ENCODE results near the gene N4BP3.
"Not testable (repeated sequence)": the region's sequence is repeated elsewhere in the genome, so short reads cannot be mapped to it uniquely, and the experiment has no call there.

The N4BP3 gene, protein sequence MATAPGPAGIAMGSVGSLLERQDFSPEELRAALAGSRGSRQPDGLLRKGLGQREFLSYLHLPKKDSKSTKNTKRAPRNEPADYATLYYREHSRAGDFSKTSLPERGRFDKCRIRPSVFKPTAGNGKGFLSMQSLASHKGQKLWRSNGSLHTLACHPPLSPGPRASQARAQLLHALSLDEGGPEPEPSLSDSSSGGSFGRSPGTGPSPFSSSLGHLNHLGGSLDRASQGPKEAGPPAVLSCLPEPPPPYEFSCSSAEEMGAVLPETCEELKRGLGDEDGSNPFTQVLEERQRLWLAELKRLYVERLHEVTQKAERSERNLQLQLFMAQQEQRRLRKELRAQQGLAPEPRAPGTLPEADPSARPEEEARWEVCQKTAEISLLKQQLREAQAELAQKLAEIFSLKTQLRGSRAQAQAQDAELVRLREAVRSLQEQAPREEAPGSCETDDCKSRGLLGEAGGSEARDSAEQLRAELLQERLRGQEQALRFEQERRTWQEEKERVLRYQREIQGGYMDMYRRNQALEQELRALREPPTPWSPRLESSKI

DNA sequence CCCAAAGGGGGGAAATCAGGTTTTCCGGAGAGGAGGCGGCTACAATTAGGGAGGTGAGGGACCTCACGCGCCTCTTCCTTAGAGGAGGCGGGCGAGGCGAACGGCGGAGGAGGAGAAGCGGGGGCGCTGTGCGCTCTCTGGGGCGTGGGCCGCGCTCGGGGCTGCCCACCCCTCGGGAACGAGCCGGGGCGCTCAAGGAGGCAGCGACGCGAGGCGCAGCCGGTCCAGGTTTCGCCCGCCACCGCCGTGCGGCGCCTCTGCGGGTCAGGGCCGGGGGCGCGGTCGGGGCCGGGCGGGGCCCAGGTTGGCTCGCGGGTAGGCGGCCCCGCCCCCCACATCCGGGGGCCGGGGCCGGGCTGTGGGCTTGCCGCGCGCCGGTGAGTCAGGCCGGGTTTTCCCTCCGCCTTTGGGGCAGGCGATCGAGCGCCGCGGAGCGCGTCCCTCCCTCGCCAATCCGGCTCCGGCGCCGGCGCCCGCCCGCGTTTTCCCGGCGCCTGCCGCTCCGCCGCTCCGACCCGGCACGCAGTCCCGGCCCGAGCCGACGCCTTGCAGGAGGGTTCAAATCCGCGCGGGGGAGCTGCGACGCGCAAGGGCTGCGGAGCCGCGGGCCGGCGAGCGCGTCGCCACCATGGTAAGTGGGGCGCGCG lies at the start of gene N4BP3:
Gene N4BP3, plus strand, starts transcription at position 392 of the 647 bp plus-strand sequence. CDS start 6,052 bp downstream, outside the sequence.
- ATAC-seq (ENCODE audit: low read depth) = peak; percentile 58
- peaks cover 40% of the 10 kb centered on the region for H3K4me1 Mint-ChIP-seq
- H3K27ac Mint-ChIP-seq = peak within 1 kb of the TSS; percentile 91
- DNase-seq (ENCODE audit: low spot score in 2 of 2) = peak; percentile 80 to 85
- H3K27me3 Mint-ChIP-seq = no peaks in the 10 kb centered on the region
- peak within 1 kb of the TSS; percentile 98 for H3K4me3 Mint-ChIP-seq
- H3K36me3 Mint-ChIP-seq = peaks cover 2% of the 10 kb centered on the region
- no peaks in the 10 kb centered on the region for H3K9me3 Mint-ChIP-seq

DNA sequence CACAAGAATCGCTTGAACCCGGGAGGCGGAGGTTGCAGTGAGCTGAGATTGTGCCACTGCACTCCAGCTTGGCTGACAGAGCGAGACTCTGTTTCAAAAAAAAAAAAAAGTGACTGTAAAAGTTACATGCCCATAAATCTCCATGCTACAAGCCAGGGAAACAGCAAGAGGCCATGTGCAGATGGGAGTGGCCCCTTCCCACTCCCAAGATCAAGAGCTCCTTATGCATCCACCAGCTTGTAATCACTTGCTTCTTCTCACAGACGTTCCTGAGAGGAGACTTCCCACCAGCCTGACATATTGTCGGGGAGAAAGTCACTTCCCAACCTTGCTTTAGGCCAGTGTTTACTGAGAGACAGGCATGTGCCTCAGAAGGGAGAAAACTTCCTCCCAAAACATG lies 45.6 kb upstream of the N4BP3 start:
- H3K27ac Mint-ChIP-seq = no peak overlapping the region
- no peaks in the 10 kb centered on the region for H3K36me3 Mint-ChIP-seq
- H3K4me3 Mint-ChIP-seq = no peak overlapping the region
- DNase-seq (ENCODE audit: low spot score in 2 of 2) = no peak
- peaks cover 4% of the 10 kb centered on the region for H3K27me3 Mint-ChIP-seq
- no peak for ATAC-seq (ENCODE audit: low read depth)
- H3K9me3 Mint-ChIP-seq = no peaks in the 10 kb centered on the region
- H3K4me1 Mint-ChIP-seq = peaks cover 14% of the 10 kb centered on the region

- DNase-seq (ENCODE audit: low spot score in 2 of 2) (peak in 1 of 2 donors; percentile 36), ATAC-seq (ENCODE audit: low read depth) (peak; percentile 79)
- no peak overlapping the region for H3K27ac Mint-ChIP-seq
Observed at GRCh38 chr5:178068293-178068692, 45.0 kb upstream of the N4BP3 start.

DNA sequence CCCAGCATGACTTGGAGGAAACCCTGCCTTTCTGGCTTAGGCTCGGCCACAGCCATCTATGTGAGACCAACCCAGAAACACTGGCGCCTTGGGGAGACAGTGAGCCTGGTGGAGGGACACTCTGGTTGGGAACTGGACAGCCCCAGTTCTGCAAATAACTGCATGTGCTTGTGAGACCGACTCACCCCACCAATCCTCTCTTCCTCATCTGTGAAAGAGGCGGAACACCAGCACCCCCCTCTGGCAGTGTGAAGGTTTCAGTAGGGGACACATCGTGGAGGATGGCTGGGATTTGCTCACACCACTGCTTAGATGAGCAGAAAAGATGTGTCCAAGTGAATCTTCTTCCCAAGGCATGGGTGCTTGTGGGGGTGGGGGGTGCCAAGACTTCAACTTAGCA lies 43.4 kb upstream of the N4BP3 start:
- ATAC-seq (ENCODE audit: low read depth) = peak; percentile 84
- no peaks in the 10 kb centered on the region for H3K36me3 Mint-ChIP-seq
- H3K27me3 Mint-ChIP-seq = peaks cover 9% of the 10 kb centered on the region
- no peak overlapping the region for H3K27ac Mint-ChIP-seq
- H3K4me1 Mint-ChIP-seq = peaks cover 14% of the 10 kb centered on the region
- peak; percentile 54 to 61 for DNase-seq (ENCODE audit: low spot score in 2 of 2)
- no peak overlapping the region for H3K4me3 Mint-ChIP-seq
- no peaks in the 10 kb centered on the region for H3K9me3 Mint-ChIP-seq

More at GRCh38 chr5:178068293-178068692, 45.0 kb upstream of the N4BP3 start:
- Mint-ChIP-seq H3K9me3 (no peaks in the 10 kb centered on the region), H3K4me3 (peak overlapping the region; percentile 29), H3K4me1 (peaks cover 14% of the 10 kb centered on the region), H3K36me3 (no peaks in the 10 kb centered on the region), H3K27me3 (peaks cover 4% of the 10 kb centered on the region)

DNA sequence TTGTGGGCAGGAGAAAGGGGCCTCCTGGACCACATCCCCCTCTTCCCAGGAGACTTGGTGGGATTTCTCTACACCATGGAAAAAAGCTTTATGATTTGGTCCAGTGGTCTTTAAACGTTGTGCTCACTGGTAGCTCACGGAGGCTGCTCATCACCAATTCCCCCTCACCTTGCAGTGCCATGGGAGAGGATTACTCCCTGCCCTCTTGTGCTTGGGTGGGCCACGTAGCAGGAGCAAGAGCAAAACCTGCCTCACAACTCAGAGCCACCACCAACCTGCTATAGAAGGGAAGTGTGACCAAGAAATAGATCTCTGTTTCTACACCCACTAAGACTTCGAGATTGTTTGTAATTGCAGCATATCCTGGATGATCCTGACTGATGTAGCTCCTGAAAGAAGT lies 42.2 kb upstream of the N4BP3 start:
- ATAC-seq (ENCODE audit: low read depth) (no peak), DNase-seq (ENCODE audit: low spot score in 2 of 2) (no peak)
- Mint-ChIP-seq H3K27ac (no peak overlapping the region), H3K9me3 (no peaks in the 10 kb centered on the region), H3K4me1 (peaks cover 18% of the 10 kb centered on the region), H3K36me3 (no peaks in the 10 kb centered on the region), H3K27me3 (peaks cover 11% of the 10 kb centered on the region), H3K4me3 (no peak overlapping the region)

- Mint-ChIP-seq H3K4me1 (peaks cover 16% of the 10 kb centered on the region), H3K4me3 (no peak overlapping the region), H3K9me3 (no peaks in the 10 kb centered on the region), H3K27ac (no peak overlapping the region), H3K27me3 (peaks cover 9% of the 10 kb centered on the region), H3K36me3 (no peaks in the 10 kb centered on the region)
- ATAC-seq (ENCODE audit: low read depth) (no peak), DNase-seq (ENCODE audit: low spot score in 2 of 2) (no peak)
Observed at GRCh38 chr5:178072749-178073148, 40.6 kb upstream of the N4BP3 start.

GRCh38 chr5:178074266-178074952 lies 38.9 kb upstream of the N4BP3 start:
- DNase-seq (ENCODE audit: low spot score in 2 of 2) (peak in 1 of 2 donors; percentile 47), ATAC-seq (ENCODE audit: low read depth) (no peak)
- no peak overlapping the region for H3K27ac Mint-ChIP-seq
- H3K4me1 Mint-ChIP-seq = peaks cover 9% of the 10 kb centered on the region
- no peaks in the 10 kb centered on the region for H3K9me3 Mint-ChIP-seq
- H3K36me3 Mint-ChIP-seq = no peaks in the 10 kb centered on the region
- H3K4me3 Mint-ChIP-seq = no peak overlapping the region
- peaks cover 10% of the 10 kb centered on the region for H3K27me3 Mint-ChIP-seq

DNA sequence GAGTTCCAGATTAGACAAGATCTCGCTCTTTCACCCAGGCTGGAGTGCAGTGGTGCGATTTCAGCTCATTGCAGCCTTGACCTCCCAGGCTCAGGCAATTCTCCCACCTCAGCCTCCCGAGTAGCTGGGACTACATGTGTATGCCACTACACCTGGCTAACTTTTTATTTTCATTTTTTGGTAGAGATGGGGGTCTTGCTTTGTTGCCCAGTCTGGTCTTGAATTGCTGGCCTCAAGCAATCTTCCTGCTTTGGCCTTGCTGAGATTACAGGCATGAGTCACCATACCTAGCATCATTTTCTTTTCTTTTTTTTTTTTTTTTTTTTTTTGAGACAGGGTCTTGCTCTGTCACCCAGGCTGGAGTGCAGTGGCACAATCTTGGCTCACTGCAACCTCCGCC lies 36.4 kb upstream of the N4BP3 start:
- H3K27ac Mint-ChIP-seq; DNase-seq (ENCODE audit: low spot score in 2 of 2); H3K9me3 Mint-ChIP-seq; H3K4me3 Mint-ChIP-seq; ATAC-seq (ENCODE audit: low read depth); H3K4me1 Mint-ChIP-seq; H3K36me3 Mint-ChIP-seq: not testable (repeated sequence)
- peaks cover 11% of the 10 kb centered on the region for H3K27me3 Mint-ChIP-seq

DNA sequence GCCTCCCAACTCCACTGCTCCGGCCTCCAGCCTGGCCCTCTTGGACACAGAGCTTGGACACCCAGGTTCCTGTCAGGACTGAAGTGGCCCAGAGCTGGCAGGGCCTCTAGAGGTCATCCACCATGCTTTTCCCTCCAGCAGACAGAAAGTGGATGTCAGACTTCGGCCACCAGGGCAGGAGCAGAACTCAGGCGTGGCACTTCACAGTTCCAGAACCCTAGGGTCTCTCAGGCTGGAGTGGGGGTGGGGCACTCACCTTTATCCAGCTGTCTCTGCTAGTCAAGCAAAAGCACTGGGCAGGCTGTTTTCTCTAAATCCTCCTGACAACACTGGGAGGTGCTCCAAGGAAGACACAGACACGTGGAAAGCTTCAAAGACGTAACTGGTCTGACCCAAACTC lies 35.6 kb upstream of the N4BP3 start:
- no peak overlapping the region for H3K27ac Mint-ChIP-seq
- H3K4me3 Mint-ChIP-seq = no peak overlapping the region

GRCh38 chr5:178078197-178079010 lies 34.9 kb upstream of the N4BP3 start:
- ATAC-seq (ENCODE audit: low read depth) (no peak), DNase-seq (ENCODE audit: low spot score in 2 of 2) (no peak)
- Mint-ChIP-seq H3K27ac (no peak overlapping the region), H3K9me3 (no peaks in the 10 kb centered on the region), H3K4me1 (peaks cover 3% of the 10 kb centered on the region), H3K4me3 (no peak overlapping the region), H3K36me3 (no peaks in the 10 kb centered on the region), H3K27me3 (peaks cover 15% of the 10 kb centered on the region)

More for the DNA sequence above, 35.6 kb upstream of the N4BP3 start:
- H3K27me3 Mint-ChIP-seq = peaks cover 13% of the 10 kb centered on the region
- DNase-seq (ENCODE audit: low spot score in 2 of 2) (no peak), ATAC-seq (ENCODE audit: low read depth) (no peak)
- no peaks in the 10 kb centered on the region for H3K36me3 Mint-ChIP-seq
- peaks cover 3% of the 10 kb centered on the region for H3K4me1 Mint-ChIP-seq
- no peaks in the 10 kb centered on the region for H3K9me3 Mint-ChIP-seq

GRCh38 chr5:178080056-178080455 lies 33.3 kb upstream of the N4BP3 start:
- peaks cover 6% of the 10 kb centered on the region for H3K4me1 Mint-ChIP-seq
- H3K36me3 Mint-ChIP-seq = no peaks in the 10 kb centered on the region
- DNase-seq (ENCODE audit: low spot score in 2 of 2) (no peak), ATAC-seq (ENCODE audit: low read depth) (no peak)
- H3K27me3 Mint-ChIP-seq = peaks cover 13% of the 10 kb centered on the region
- H3K4me3 Mint-ChIP-seq = no peak overlapping the region
- no peak overlapping the region for H3K27ac Mint-ChIP-seq
- no peaks in the 10 kb centered on the region for H3K9me3 Mint-ChIP-seq

GRCh38 chr5:178080618-178081410 lies 32.5 kb upstream of the N4BP3 start:
- peaks cover 13% of the 10 kb centered on the region for H3K27me3 Mint-ChIP-seq
- DNase-seq (ENCODE audit: low spot score in 2 of 2) (no peak), ATAC-seq (ENCODE audit: low read depth) (no peak)
- H3K36me3 Mint-ChIP-seq = no peaks in the 10 kb centered on the region
- H3K4me1 Mint-ChIP-seq = peaks cover 4% of the 10 kb centered on the region
- no peak overlapping the region for H3K27ac Mint-ChIP-seq
- no peaks in the 10 kb centered on the region for H3K9me3 Mint-ChIP-seq
- no peak overlapping the region for H3K4me3 Mint-ChIP-seq

All from memory B cell (primary cell).